HCT116 (cell line): ENCODE data around the gene DNAJC5.

Experiments used
- FOSL1 ChIP-seq: IDR thresholded peaks from 2 replicates; pipeline ENCODE4 v1.6.1; 2012; ENCODE audit warnings: low read depth
- JUND ChIP-seq: IDR thresholded peaks from 2 replicates; pipeline ENCODE4 v1.6.1; 2012
- POLR2A ChIP-seq: IDR thresholded peaks from 2 replicates; pipeline ENCODE4 v1.7.0; 2011; ENCODE audit warnings: borderline replicate concordance; ENCODE audit not compliant: insufficient read depth, insufficient read length; ENCODE audit errors: extremely low read depth
- RAD21 ChIP-seq: IDR thresholded peaks from 2 replicates; pipeline ENCODE4 v1.6.1; 2012; ENCODE audit warnings: low read depth, mild to moderate bottlenecking
- YY1 ChIP-seq: IDR thresholded peaks from 2 replicates; pipeline ENCODE4 v1.6.1; 2011; ENCODE audit warnings: low read length, low read depth, moderate library complexity, mild to moderate bottlenecking; ENCODE audit not compliant: insufficient replicate concordance; ENCODE audit errors: extremely low read depth
- TF ChIP-seq, protein P1 (sequence below), 3 experiments: fragments of 200-600 bp in 1 of 3; sonication (generic) in 1 of 3; IDR thresholded peaks in 2 of 3; conservative IDR thresholded peaks in 1 of 3; 2 replicates each; pipeline ENCODE4 v1.5.1; 2012 to 2017; ENCODE audit warnings: low read depth in 2 of 3, low read length in 2 of 3, antibody characterized with exemption in 1 of 3, borderline replicate concordance in 1 of 3, control low read depth in 1 of 3, mild to moderate bottlenecking in 1 of 3, mixed read lengths in 1 of 3, mixed run types in 1 of 3, moderate library complexity in 1 of 3; ENCODE audit not compliant: insufficient read depth in 1 of 3

DNA sequence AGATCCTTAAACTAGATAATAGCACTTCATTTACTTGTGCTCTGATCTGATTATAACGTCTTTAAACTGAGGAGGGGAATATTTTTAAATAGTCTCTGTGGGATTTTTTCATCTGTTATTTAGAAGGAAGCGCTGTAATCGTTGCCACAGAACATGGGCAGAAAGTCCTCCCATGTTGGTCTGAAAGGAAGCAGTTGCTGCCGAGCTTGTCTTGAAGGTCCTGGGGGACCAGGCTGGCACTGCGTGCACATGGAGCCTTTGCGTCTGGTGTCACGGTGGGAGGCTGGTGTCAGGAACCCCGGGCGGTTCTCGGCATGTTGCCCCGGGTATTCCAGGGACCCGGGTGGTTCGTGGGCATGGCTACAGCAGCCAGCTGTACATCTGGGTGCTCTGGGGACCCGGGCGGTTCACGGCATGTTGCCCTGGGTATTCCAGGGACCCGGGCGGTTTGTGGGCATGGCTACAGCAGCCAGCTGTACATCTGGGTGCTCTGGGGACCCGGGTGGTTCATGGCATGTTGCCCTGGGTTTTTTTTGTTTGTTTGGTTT, 18.4 kb upstream of the DNAJC5 start:
- TF ChIP-seq, protein P1, sequence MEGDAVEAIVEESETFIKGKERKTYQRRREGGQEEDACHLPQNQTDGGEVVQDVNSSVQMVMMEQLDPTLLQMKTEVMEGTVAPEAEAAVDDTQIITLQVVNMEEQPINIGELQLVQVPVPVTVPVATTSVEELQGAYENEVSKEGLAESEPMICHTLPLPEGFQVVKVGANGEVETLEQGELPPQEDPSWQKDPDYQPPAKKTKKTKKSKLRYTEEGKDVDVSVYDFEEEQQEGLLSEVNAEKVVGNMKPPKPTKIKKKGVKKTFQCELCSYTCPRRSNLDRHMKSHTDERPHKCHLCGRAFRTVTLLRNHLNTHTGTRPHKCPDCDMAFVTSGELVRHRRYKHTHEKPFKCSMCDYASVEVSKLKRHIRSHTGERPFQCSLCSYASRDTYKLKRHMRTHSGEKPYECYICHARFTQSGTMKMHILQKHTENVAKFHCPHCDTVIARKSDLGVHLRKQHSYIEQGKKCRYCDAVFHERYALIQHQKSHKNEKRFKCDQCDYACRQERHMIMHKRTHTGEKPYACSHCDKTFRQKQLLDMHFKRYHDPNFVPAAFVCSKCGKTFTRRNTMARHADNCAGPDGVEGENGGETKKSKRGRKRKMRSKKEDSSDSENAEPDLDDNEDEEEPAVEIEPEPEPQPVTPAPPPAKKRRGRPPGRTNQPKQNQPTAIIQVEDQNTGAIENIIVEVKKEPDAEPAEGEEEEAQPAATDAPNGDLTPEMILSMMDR (IDR thresholded peaks at IDR 0.05 in 2 of 3, conservative IDR thresholded peaks at IDR 0.05 in 1 of 3; ENCODE audit: borderline replicate concordance in 1 of 3, insufficient read depth in 1 of 3, low read depth in 2 of 3, low read length in 2 of 3) = no peak
- TF ChIP-seq FOSL1 = no peak
- TF ChIP-seq RAD21 = no peak
- TF ChIP-seq JUND = no peak
- TF ChIP-seq POLR2A = no peak
- no peak for TF ChIP-seq YY1
